Esophagus squamous epithelium (tissue), 5 donors: Measurements from ENCODE around the gene PAEP. TPM values are rescaled to one million over a fixed set of nuclear protein-coding genes. Genes with fewer than 3 reads are reported as not detected.

ENCODE experiments used
- DNase-seq: peaks from one replicate; lab custom pipeline; 2025; lab: John Stamatoyannopoulos, UW
- H3K27ac ChIP-seq, 4 donors: fragments of 200-600 bp; sonication (generic); one replicate each; pipeline ENCODE4 v1.5.1; 2016 to 2019; ENCODE audit warnings: mild to moderate bottlenecking in 1 of 4
- H3K27me3 ChIP-seq, 4 donors: fragments of 200-600 bp; sonication (generic); 1 replicate in 3 of 4; 2 replicates in 1 of 4; pipeline versions ENCODE4 v1.5.1 to v1.6.0; 2017 to 2021; ENCODE audit warnings: antibody characterized with exemption in 1 of 4
- H3K36me3 ChIP-seq, 3 donors: fragments of 200-600 bp; sonication (generic); one replicate each; pipeline ENCODE4 v1.5.1; 2016 to 2019
- H3K4me1 ChIP-seq, 3 donors: fragments of 200-600 bp; sonication (generic); one replicate each; pipeline ENCODE4 v1.5.1; 2017 to 2019
- H3K4me3 ChIP-seq, 4 donors: fragments of 200-600 bp; sonication (generic); 1 replicate in 3 of 4; 2 replicates in 1 of 4; pipeline ENCODE4 v1.5.1; 2016 to 2019; ENCODE audit warnings: mild to moderate bottlenecking in 2 of 4, moderate library complexity in 1 of 4
- H3K9me3 ChIP-seq, 3 donors: fragments of 200-600 bp; sonication (generic); one replicate each; pipeline ENCODE4 v1.5.1; 2016 to 2019
- CTCF ChIP-seq, 6 experiments: fragments of 450-650 bp in 4 of 6; fragments of 200-600 bp in 2 of 6; sonication (generic) in 2 of 6; IDR thresholded peaks; one replicate each; pipeline ENCODE4 v1.5.1; 2016 to 2019; ENCODE audit warnings: antibody characterized with exemption in 6 of 6, mild to moderate bottlenecking in 4 of 6, moderate library complexity in 4 of 6
- POLR2A ChIP-seq, 4 donors: fragments of 450-650 bp; IDR thresholded peaks; one replicate each; pipeline ENCODE4 v1.6.1; 2017; ENCODE audit warnings: antibody characterized with exemption in 4 of 4, mild to moderate bottlenecking in 4 of 4, moderate library complexity in 3 of 4
- WGBS, 2 donors: methylation state at CpG; one replicate each; pipeline ENCODE4 v1.1.5; 2018; 5-methylcytosine and 5-hydroxymethylcytosine counted together
- intact Hi-C: fragments of 100-400 bp; cut with DNase I; formaldehyde crosslinking; loops from one replicate; pipeline ENCODE4 v1.15.0; 2022
- total RNA-seq, 4 donors: library from RNA; depleted of rRNA; stranded (reverse); fragments of >200 nt; gene quantifications; one replicate each; pipeline ENCODE4 v1.1.0, GENCODE V29; 2016
- donor health status: DM: yes; HTN: yes; CAD: no.

PAEP gene
- total RNA-seq, 4 donors from 2014 or later: not detected

DNA sequence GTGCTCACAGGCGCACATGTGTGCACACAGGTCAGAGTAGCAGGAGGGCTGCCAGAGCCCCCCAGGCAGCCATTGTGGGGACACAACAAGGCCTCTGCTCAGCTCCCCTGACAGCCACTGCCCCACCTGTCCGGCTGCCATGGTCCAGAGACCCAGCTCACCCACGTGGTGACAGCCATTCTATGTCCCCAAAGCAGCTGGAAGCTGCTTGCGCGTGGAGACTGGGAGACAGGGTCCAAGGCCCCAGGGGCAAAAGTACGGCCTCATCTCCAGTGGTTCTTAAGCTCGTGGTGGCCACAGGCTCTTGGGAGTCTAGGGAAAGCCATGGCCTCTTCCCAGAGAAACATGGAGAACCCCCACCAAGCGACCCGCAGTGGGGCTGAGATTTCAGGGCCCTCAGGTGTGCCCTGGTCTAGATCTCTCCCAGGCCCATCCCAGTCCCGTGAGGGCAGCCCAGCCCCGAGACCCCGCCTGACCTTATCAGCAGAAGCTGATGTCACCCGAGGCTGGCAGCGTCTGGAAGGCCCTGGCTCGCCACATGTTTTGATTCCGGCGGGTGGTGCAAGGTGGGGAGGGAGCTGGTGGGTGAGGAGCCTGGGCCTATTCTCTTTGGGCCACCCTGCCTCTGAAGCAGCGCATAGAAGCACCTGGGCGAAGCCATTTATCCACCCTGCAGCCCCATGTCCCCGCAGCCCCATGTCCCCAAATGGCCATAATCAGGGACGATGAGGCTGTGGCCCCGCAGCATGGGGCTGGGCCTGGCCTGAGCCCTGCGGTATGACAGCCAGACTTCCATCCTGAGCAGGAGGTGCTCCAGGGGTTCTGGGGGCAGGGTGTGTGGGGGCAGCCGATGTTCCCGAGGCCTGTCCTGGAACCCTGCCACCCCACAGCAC lies 46.1 kb downstream of the PAEP start:
- no peak for DNase-seq
- 80 to 92% methylated on average over 1 to 6 of the region's 25 CpGs for WGBS, 2 donors

DNA sequence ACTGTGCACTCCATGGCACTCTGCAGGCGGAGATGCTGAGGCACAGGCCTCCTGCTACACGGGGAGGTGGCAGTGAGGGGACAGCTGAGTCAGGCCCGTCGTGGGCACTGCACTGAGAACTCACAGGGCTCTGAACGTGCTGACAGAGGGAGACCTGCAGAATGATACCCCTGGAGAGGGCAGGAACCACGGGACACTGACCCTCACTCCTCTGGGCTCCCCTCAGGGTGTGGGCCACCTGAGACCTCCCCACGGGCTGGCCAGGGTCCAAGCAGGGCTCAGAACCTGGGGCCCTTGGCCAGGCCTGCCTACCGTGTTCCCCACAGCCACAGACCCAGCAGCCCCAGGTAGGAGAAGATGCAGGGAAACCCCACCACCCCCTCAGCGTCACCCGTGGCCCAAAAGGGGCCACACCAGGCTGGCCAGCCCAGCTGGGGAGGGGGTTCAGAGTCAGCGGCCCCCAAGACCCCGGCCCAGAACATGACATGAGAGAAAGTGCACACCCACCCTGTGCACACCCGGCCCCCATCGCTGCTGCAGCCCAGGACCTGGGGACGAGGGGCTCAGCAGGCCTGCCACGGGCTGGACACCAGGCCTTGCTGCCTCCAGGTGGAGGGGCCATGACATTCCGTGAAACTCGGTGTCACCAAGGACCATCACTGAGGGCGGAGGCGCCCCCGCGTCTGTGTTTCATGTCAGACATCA lies 46.9 kb downstream of the PAEP start:
- no peaks in the 10 kb centered on the region for H3K9me3 ChIP-seq
- H3K4me3 ChIP-seq: no peak overlapping the region
- intact Hi-C loops: no loop called here
- H3K4me1 ChIP-seq: peaks cover 0 to 4% (median 0%) of the 10 kb centered on the region in 3 donors
- H3K27ac ChIP-seq: no peak overlapping the region
- H3K27me3 ChIP-seq: peaks cover 0 to 54% (median 0%) of the 10 kb centered on the region in 4 donors
- no peak for DNase-seq
- no peaks in the 10 kb centered on the region for H3K36me3 ChIP-seq
- 43 to 79% methylated on average over 4 to 5 of the region's 22 CpGs for WGBS, 2 donors
- TF ChIP-seq CTCF (IDR thresholded peaks at IDR 0.05) (no peak), POLR2A (IDR thresholded peaks at IDR 0.05) (no peak)

More for the DNA sequence above, 46.1 kb downstream of the PAEP start:
- H3K9me3 ChIP-seq: no peaks in the 10 kb centered on the region
- intact Hi-C loops: no loop called here
- peaks cover 0 to 54% (median 0%) of the 10 kb centered on the region in 4 donors for H3K27me3 ChIP-seq
- peaks cover 0 to 4% (median 0%) of the 10 kb centered on the region in 3 donors for H3K4me1 ChIP-seq
- H3K36me3 ChIP-seq: no peaks in the 10 kb centered on the region
- no peak overlapping the region for H3K4me3 ChIP-seq
- no peak for TF ChIP-seq CTCF (IDR thresholded peaks at IDR 0.05)
- TF ChIP-seq POLR2A (IDR thresholded peaks at IDR 0.05): no peak
- H3K27ac ChIP-seq: no peak overlapping the region

DNA sequence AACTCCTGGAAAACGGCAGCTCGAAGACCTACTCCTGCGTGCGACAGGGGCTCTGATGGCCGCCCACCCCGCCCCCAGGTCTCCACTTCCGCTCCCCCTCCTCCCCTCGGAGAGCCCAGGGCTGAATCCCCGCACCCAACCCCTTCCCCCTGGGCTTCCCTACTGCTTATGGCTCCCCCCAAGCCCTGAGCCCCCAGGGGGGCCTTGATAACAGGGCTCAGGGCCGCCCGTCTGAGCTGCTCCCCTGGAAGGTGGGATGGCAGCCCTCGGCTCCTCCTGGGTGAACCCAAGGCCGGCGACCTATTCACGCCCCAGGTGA lies 47.4 kb downstream of the PAEP start:
- DNase-seq: no peak
- TF ChIP-seq POLR2A (IDR thresholded peaks at IDR 0.05) (no peak), CTCF (IDR thresholded peaks at IDR 0.05) (no peak)

GRCh38 chr9:135609366-135609955 lies 47.9 kb downstream of the PAEP start:
- intact Hi-C loops: no loop called here
- DNase-seq: no peak
- no peaks in the 10 kb centered on the region for H3K36me3 ChIP-seq
- no peak overlapping the region for H3K4me3 ChIP-seq
- H3K27ac ChIP-seq: no peak overlapping the region
- peaks cover 0 to 54% (median 0%) of the 10 kb centered on the region in 4 donors for H3K27me3 ChIP-seq
- no peaks in the 10 kb centered on the region for H3K4me1 ChIP-seq
- TF ChIP-seq POLR2A (IDR thresholded peaks at IDR 0.05): no peak
- no peak for TF ChIP-seq CTCF (IDR thresholded peaks at IDR 0.05)
- no peaks in the 10 kb centered on the region for H3K9me3 ChIP-seq
- 60 to 67% methylated on average over 6 to 11 of the region's 17 CpGs for WGBS, 2 donors

More for the DNA sequence above, 47.4 kb downstream of the PAEP start:
- H3K27ac ChIP-seq: no peak overlapping the region
- no peaks in the 10 kb centered on the region for H3K36me3 ChIP-seq
- peaks cover 0 to under 1% (median 0%) of the 10 kb centered on the region in 3 donors for H3K4me1 ChIP-seq
- intact Hi-C loops: no loop called here
- H3K27me3 ChIP-seq: peaks cover 0 to 54% (median 0%) of the 10 kb centered on the region in 4 donors
- no peak overlapping the region for H3K4me3 ChIP-seq
- WGBS, 2 donors: 84% methylated on average over 4 of the region's 15 CpGs; no CpG with 5 or more reads in 1 of the 2 donors
- H3K9me3 ChIP-seq: no peaks in the 10 kb centered on the region
